ENCODE results near the gene KIF4B. TPM values are rescaled to one million over a fixed set of nuclear protein-coding genes. Genes with fewer than 3 reads are reported as not detected.

The KIF4B gene
- total RNA-seq: under 1 TPM in 2 of 4 donors, not detected in 2; under 0.01 to 0.17 TPM

GRCh38 chr5:155013526-155013925 lies at the start of gene KIF4B:
Gene KIF4B, plus strand, starts transcription at chr5:155013755. Its CDS starts 105 bp downstream, at chr5:155013860.
- TF ChIP-seq, protein P1, sequence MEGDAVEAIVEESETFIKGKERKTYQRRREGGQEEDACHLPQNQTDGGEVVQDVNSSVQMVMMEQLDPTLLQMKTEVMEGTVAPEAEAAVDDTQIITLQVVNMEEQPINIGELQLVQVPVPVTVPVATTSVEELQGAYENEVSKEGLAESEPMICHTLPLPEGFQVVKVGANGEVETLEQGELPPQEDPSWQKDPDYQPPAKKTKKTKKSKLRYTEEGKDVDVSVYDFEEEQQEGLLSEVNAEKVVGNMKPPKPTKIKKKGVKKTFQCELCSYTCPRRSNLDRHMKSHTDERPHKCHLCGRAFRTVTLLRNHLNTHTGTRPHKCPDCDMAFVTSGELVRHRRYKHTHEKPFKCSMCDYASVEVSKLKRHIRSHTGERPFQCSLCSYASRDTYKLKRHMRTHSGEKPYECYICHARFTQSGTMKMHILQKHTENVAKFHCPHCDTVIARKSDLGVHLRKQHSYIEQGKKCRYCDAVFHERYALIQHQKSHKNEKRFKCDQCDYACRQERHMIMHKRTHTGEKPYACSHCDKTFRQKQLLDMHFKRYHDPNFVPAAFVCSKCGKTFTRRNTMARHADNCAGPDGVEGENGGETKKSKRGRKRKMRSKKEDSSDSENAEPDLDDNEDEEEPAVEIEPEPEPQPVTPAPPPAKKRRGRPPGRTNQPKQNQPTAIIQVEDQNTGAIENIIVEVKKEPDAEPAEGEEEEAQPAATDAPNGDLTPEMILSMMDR (IDR thresholded peaks at IDR 0.05; ENCODE audit: low read depth): no peak

GRCh38 chr5:154966081-154966841 lies 47.3 kb upstream of the KIF4B start:
- TF ChIP-seq, protein P1 (IDR thresholded peaks at IDR 0.05; ENCODE audit: low read depth): no peak

DNA sequence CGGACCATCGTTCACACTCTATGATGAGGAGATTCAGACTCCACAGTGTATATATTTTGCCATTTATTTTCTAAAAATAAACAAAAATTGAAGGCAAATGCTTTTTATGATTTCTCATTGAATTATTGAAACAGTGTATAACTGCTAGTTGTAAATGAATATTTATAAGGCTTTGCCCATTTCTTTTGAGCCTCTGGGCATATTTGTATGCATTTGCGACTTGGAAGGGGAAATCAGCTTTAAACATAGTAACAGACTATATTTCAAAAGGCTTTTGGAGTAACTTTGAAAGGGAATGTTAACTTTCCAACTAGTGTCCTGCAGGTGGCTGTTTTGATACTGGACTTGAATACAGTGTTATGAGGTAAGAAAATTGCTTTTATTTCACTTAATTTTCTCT lies 46.7 kb upstream of the KIF4B start:
- TF ChIP-seq, protein P1 (IDR thresholded peaks at IDR 0.05; ENCODE audit: low read depth): no peak

DNA sequence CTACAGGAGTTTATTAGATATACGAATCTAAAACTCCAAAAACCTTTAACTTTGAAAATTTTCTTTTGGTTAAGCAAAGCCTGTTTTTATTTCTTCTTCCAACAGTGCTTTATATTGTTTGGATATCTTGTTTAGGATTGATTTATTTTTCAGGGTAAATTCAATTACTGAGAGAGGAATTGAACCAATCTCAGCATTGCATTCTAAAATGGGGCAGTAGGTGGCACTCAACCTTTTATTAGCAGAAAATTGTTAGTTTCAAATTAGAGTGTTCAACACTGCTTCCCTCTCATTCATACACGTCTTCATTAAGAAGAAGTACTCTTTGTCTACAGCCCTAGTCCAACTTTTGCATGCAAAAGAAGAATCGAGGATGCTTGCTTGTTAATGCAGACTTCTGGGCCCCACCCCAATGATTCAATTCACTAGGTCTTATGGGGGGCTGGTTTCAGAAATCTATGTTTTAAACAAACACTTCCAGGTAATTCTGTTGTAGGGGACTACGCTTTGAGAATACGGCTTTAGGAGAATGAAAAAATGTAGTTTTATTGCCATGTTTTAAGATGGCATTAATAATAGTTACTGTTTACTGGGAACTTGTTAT lies 46.0 kb upstream of the KIF4B start:
- TF ChIP-seq, protein P1 (IDR thresholded peaks at IDR 0.05; ENCODE audit: low read depth): no peak

DNA sequence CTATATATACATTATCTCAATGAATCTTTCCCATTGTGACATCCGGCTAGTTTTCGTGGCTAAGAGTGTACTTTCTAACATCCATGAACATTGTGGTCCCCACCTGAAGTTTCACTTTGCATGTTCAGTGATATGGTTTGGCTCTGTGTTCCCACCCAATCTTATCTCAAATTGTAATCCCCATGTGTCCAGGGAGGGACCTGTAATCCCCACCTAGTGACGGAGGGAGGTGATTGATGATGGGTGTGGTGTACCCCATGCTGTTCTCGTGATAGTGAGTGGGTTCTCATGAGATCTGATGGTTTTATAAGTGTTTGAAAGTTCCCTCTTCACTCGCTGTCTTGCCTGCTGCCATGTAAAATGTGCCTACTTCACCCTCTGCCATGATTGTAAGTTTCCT lies 44.6 kb upstream of the KIF4B start:
- TF ChIP-seq, protein P1 (IDR thresholded peaks at IDR 0.05; ENCODE audit: low read depth): no peak

DNA sequence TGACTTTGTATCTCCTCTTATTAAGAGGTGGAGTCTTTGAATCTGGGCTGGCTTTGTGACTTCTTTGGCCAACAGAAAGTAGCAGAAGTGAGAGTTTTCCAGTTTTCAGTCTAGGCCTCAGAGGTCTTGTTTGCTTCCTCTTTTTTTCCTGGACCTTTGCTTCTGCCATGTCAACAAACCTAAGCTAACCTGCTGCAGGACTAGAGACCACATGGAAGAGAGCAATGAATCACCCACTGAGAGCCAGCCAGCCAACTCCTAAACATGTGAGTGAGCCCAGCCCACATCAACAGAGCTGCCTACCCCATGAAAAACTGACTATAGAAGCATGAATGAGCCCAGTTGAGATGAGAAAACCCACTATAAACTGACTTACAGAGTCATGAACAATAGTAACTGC lies 42.8 kb upstream of the KIF4B start:
- TF ChIP-seq, protein P1 (IDR thresholded peaks at IDR 0.05; ENCODE audit: low read depth): no peak

- TF ChIP-seq, protein P1 (IDR thresholded peaks at IDR 0.05; ENCODE audit: low read depth): no peak
Measured at GRCh38 chr5:154971501-154971900, 42.1 kb upstream of the KIF4B start.
